Upper lobe of left lung (tissue), 6 donors: ENCODE results near the gene SLC16A3. TPM values are rescaled to one million over a fixed set of nuclear protein-coding genes. Genes with fewer than 3 reads are reported as not detected.

ENCODE experiments used
- ATAC-seq, 2 donors: fragments of 200-7000 bp; cut with Tn5 transposase; one replicate each; pipeline ENCODE4 v1.9.1; 2022; ENCODE audit warnings: mild to moderate bottlenecking in 2 of 2, moderate library complexity in 2 of 2; ENCODE audit not compliant: low FRiP score in 2 of 2
- DNase-seq, 2 donors: peaks; one replicate each; pipeline ENCODE4 v3.0.0-alpha.2; 2019 to 2020
- H3K27ac ChIP-seq, 4 donors: fragments of 200-600 bp; sonication (generic); one replicate each; pipeline ENCODE4 v1.5.1; 2016 to 2019
- H3K27me3 ChIP-seq, 4 donors: fragments of 200-600 bp; sonication (generic); one replicate each; pipeline ENCODE4 v1.5.1; 2017 to 2019
- H3K36me3 ChIP-seq, 4 donors: fragments of 200-600 bp; sonication (generic); one replicate each; pipeline ENCODE4 v1.5.1; 2016 to 2019
- H3K4me1 ChIP-seq, 4 donors: fragments of 200-600 bp; sonication (generic); one replicate each; pipeline ENCODE4 v1.5.1; 2018 to 2019
- H3K4me3 ChIP-seq, 4 donors: fragments of 200-600 bp; sonication (generic); one replicate each; pipeline ENCODE4 v1.5.1; 2017 to 2019; ENCODE audit warnings: mild to moderate bottlenecking in 2 of 4, moderate library complexity in 1 of 4
- H3K9me3 ChIP-seq, 4 donors: fragments of 200-600 bp; sonication (generic); one replicate each; pipeline ENCODE4 v1.5.1; 2018 to 2019
- EP300 ChIP-seq, 4 donors: sonication (generic); formaldehyde crosslinking; IDR thresholded peaks; one replicate each; pipeline ENCODE4 v1.5.1; 2017; ENCODE audit warnings: antibody characterized with exemption in 4 of 4, control low read depth in 2 of 4
- POLR2A ChIP-seq, 4 donors: fragments of 450-650 bp; IDR thresholded peaks; one replicate each; pipeline ENCODE4 v1.5.1; 2016 to 2017; ENCODE audit warnings: antibody characterized with exemption in 4 of 4, mild to moderate bottlenecking in 2 of 4
- POLR2AphosphoS5 ChIP-seq, 2 donors: sonication (generic); formaldehyde crosslinking; IDR thresholded peaks; one replicate each; pipeline ENCODE4 v1.5.1; 2017; ENCODE audit warnings: antibody characterized with exemption in 2 of 2
- WGBS, 2 donors: methylation state at CpG; one replicate each; pipeline ENCODE4 v1.1.5; 2017 to 2018; 5-methylcytosine and 5-hydroxymethylcytosine counted together
- total RNA-seq, 6 donors: library from RNA; depleted of rRNA in 4 of 6; stranded (reverse); fragments of >200 nt in 4 of 6; gene quantifications; one replicate each; pipeline versions ENCODE4 v1.1.0 to v1.2.1, GENCODE V29; 2016 to 2021
- TF ChIP-seq, protein P1 (sequence below), 6 experiments: fragments of 450-650 bp in 4 of 6; fragments of 200-600 bp in 2 of 6; sonication (generic) in 2 of 6; IDR thresholded peaks; one replicate each; pipeline ENCODE4 v1.5.1; 2016 to 2019; ENCODE audit warnings: antibody characterized with exemption in 6 of 6
- donor health status: DM: no; HTN: no; CAD: no; lungs with moderate emphysema.
- donor health status: DM: no; HTN: yes; CAD: no; lungs with severe emphysema.

Gene SLC16A3
- total RNA-seq, 6 donors from 2014 or later, result 33.5 to 134 (median 102) TPM

DNA sequence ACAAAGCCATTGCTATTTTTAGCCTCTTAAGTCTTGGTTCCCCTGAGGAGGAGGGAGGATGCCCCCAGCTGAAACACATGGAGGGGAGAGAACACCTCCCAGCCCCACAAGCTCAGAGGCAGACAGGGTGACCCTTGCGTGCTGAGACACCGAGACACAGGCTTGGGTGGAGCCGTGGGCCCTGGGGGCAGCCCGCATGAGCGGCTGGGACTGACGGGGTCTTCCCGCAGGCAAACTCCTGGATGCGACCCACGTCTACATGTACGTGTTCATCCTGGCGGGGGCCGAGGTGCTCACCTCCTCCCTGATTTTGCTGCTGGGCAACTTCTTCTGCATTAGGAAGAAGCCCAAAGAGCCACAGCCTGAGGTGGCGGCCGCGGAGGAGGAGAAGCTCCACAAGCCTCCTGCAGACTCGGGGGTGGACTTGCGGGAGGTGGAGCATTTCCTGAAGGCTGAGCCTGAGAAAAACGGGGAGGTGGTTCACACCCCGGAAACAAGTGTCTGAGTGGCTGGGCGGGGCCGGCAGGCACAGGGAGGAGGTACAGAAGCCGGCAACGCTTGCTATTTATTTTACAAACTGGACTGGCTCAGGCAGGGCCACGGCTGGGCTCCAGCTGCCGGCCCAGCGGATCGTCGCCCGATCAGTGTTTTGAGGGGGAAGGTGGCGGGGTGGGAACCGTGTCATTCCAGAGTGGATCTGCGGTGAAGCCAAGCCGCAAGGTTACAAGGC is 9.8 kb downstream of the SLC16A3 start:
- peak; percentile 92 to 95 for DNase-seq
- Histone ChIP-seq H3K27me3 (no peaks in the 10 kb centered on the region), H3K4me3 (peak overlapping the region in 2 of 4 donors; percentile 11 to 22), H3K27ac (peak overlapping the region; percentile 71 to 87 (median 82)), H3K9me3 (no peaks in the 10 kb centered on the region), H3K36me3 (peaks cover 7 to 54% (median 25%) of the 10 kb centered on the region in 4 donors), H3K4me1 (peaks cover 74 to 96% (median 89%) of the 10 kb centered on the region in 4 donors)
- WGBS, 2 donors, result 19 to 32% methylated on average over 19 to 32 of the region's 33 CpGs
- ATAC-seq, result peak; percentile 54 to 60
- TF ChIP-seq EP300 (IDR thresholded peaks at IDR 0.05), result no peak
- peak in 2 of 4 donors; percentile 54 to 69 for TF ChIP-seq POLR2A (IDR thresholded peaks at IDR 0.05)
- TF ChIP-seq, protein P1, sequence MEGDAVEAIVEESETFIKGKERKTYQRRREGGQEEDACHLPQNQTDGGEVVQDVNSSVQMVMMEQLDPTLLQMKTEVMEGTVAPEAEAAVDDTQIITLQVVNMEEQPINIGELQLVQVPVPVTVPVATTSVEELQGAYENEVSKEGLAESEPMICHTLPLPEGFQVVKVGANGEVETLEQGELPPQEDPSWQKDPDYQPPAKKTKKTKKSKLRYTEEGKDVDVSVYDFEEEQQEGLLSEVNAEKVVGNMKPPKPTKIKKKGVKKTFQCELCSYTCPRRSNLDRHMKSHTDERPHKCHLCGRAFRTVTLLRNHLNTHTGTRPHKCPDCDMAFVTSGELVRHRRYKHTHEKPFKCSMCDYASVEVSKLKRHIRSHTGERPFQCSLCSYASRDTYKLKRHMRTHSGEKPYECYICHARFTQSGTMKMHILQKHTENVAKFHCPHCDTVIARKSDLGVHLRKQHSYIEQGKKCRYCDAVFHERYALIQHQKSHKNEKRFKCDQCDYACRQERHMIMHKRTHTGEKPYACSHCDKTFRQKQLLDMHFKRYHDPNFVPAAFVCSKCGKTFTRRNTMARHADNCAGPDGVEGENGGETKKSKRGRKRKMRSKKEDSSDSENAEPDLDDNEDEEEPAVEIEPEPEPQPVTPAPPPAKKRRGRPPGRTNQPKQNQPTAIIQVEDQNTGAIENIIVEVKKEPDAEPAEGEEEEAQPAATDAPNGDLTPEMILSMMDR (IDR thresholded peaks at IDR 0.05), result no peak
- peak in 1 of 2 donors; percentile 72 for TF ChIP-seq POLR2AphosphoS5 (IDR thresholded peaks at IDR 0.05)

DNA sequence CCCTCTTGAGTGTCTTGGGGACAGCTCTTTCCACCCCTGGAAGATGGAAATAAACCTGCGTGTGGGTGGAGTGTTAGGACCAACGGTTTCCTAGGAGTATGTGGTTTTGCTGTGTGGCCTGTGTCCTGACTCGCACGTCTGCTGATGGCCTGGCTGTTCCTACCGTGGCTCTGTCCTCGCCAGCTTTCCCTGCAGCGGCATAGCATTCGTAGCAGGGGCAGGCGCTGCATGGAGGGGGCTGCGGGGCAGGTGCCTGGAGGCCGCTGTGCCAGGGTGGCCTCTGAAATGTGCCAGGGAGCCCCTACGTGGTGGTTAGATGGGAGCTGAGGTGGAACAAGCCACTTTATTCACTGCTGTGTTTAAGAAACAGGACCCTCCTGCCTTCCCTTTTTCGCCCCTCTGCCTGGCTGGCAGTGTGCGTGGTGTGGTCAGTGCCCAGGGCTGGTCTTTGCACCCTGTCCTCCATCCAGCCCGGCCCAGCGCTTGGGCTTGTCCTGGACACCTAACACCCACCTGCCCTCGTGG is 10.6 kb downstream of the SLC16A3 start:
- WGBS, 2 donors, result 70 to 81% methylated on average over 13 to 17 of the region's 17 CpGs
- peak in 1 of 2 donors; percentile 55 for DNase-seq
- Histone ChIP-seq H3K27ac (peak overlapping the region; percentile 71 to 87 (median 82)), H3K4me3 (peak overlapping the region in 1 of 4 donors; percentile 11), H3K36me3 (peaks cover 13 to 63% (median 34%) of the 10 kb centered on the region in 4 donors), H3K4me1 (peaks cover 74 to 95% (median 88%) of the 10 kb centered on the region in 4 donors), H3K9me3 (no peaks in the 10 kb centered on the region), H3K27me3 (no peaks in the 10 kb centered on the region)
- no peak for ATAC-seq
- TF ChIP-seq EP300 (IDR thresholded peaks at IDR 0.05) (no peak), POLR2AphosphoS5 (IDR thresholded peaks at IDR 0.05) (no peak), POLR2A (IDR thresholded peaks at IDR 0.05) (no peak)
- TF ChIP-seq, protein P1 (IDR thresholded peaks at IDR 0.05), result no peak

DNA sequence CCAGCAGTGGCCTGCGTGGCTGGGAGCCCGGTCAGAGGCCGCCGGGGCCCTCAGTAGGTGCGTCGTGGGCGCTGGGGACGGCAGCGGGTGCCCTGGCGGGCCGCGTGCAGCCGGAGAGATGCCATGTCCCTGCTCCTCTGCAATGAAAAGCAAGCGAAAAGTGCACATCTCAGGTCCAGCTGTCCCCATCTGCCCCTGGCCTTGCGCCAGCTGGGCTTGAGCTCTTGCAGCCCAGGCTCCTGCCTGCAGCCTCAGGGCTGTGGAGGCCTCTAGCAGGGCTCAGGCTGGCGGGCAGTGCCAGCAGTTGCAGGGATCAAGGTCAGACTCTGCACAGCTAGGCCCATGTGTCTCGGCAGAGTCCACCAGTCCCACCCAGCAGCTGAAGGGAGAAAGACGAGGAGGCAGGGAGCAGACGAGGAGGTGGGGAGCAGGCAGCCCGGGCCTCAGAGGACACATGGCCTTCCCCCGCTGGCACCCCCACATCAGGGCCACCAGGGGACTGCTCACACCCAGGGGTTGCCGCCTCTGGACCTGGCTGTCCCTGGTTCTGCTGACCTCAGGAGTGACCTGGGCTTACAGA is 11.2 kb downstream of the SLC16A3 start:
- Histone ChIP-seq H3K27ac (peak overlapping the region; percentile 71 to 87 (median 82)), H3K27me3 (no peaks in the 10 kb centered on the region), H3K4me3 (no peak overlapping the region), H3K9me3 (no peaks in the 10 kb centered on the region), H3K36me3 (peaks cover 18 to 68% (median 39%) of the 10 kb centered on the region in 4 donors), H3K4me1 (peaks cover 74 to 89% (median 83%) of the 10 kb centered on the region in 4 donors)
- WGBS, 2 donors, result 73 to 79% methylated on average over 3 to 18 of the region's 22 CpGs
- DNase-seq (peak; percentile 35 to 80), ATAC-seq (no peak)
- TF ChIP-seq EP300 (IDR thresholded peaks at IDR 0.05), result no peak
- TF ChIP-seq, protein P1 (IDR thresholded peaks at IDR 0.05), result no peak
- TF ChIP-seq POLR2A (IDR thresholded peaks at IDR 0.05), result no peak
- TF ChIP-seq POLR2AphosphoS5 (IDR thresholded peaks at IDR 0.05), result no peak

DNA sequence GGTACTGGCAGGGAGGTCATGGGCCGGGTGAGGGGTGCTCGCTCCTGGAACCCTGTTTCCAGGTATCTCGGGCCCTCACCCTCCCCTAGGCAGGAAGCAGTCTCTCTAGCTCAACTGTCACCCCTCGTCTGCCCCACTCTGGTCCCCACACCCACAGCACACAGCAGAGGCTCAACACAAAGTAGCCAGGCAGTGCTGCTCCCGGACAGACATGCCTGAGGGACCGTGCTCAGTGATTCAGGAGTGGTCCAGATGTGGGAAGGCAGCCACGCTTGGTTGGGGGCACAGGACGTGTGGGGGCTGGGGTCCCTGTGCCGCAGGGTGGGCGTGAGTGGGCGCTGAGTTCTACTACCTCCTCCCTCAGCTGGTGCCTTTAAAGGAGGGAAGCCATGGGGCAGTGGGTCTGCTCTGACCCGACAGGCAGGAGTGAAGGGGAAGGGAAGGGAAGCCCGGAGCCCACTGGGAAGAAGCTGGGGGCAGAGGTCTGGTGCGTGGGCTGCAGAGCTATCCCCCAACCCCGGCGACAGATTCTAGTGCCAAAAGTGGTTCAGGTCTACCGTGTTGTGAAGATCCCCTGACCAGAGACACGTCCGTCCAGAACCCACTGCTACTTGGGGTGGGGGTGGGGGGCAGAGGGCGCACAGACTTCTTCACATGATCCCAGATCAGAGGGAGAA is 11.8 kb downstream of the SLC16A3 start:
- peak in 1 of 2 donors; percentile 52 for DNase-seq
- Histone ChIP-seq H3K4me3 (no peak overlapping the region), H3K4me1 (peaks cover 72 to 83% (median 78%) of the 10 kb centered on the region in 4 donors), H3K36me3 (peaks cover 25 to 74% (median 45%) of the 10 kb centered on the region in 4 donors), H3K27me3 (no peaks in the 10 kb centered on the region), H3K27ac (peak overlapping the region; percentile 71 to 87 (median 82)), H3K9me3 (no peaks in the 10 kb centered on the region)
- WGBS, 2 donors, result 65 to 91% methylated on average over 8 to 20 of the region's 20 CpGs
- no peak for ATAC-seq
- TF ChIP-seq EP300 (IDR thresholded peaks at IDR 0.05) (no peak), POLR2A (IDR thresholded peaks at IDR 0.05) (no peak)
